PC-9 (cell line): ENCODE data around the gene DNAH9. TPM values are rescaled to one million over a fixed set of nuclear protein-coding genes. Genes with fewer than 3 reads are reported as not detected.

ENCODE experiments used
- BruUV-seq: library from RNA; stranded (reverse); fragments of 400-500 nt; replicated peaks from 2 replicates; lab custom pipeline; 2021; lab: Mats Ljungman, UMichigan
- CTCF ChIA-PET: fragments of 300-600 bp; sonication (Branson Sonifier 250); formaldehyde crosslinking; loops from one replicate; lab custom pipeline; 2022; ENCODE audit warnings: antibody characterized with exemption; lab: Charles Lee
- POLR2A ChIA-PET: fragments of 300-600 bp; sonication (Branson Sonifier 250); formaldehyde crosslinking; loops from one replicate; lab custom pipeline; 2022; ENCODE audit warnings: antibody characterized with exemption; ENCODE audit not compliant: unreplicated experiment; lab: Charles Lee
- DNase-seq, 2 experiments: peaks; one replicate each; pipeline versions ENCODE4 v3.0.0 to v3.0.0-alpha.2; 2015 to 2022; ENCODE audit warnings: mixed read lengths in 1 of 2
- H2AFZ ChIP-seq: fragments of 200-600 bp; sonication (generic); 2 replicates; pipeline ENCODE4 v1.8.1; 2017; ENCODE audit warnings: antibody characterized with exemption
- H3F3A ChIP-seq: fragments of 200-600 bp; sonication (generic); 2 replicates; pipeline ENCODE4 v1.8.1; 2017; ENCODE audit warnings: antibody characterized with exemption, mild to moderate bottlenecking, low read depth; ENCODE audit not compliant: insufficient read depth
- H3K27ac ChIP-seq: fragments of 200-600 bp; sonication (generic); 2 replicates; pipeline ENCODE4 v1.6.1; 2016; ENCODE audit warnings: mixed run types
- H3K27me3 ChIP-seq: fragments of 200-600 bp; sonication (generic); 2 replicates; pipeline ENCODE4 v1.6.1; 2016; ENCODE audit warnings: low read depth, mixed run types; ENCODE audit not compliant: insufficient read depth
- H3K36me3 ChIP-seq: fragments of 200-600 bp; sonication (generic); 2 replicates; pipeline ENCODE4 v1.6.1; 2016; ENCODE audit warnings: low read depth, mixed run types
- H3K4me1 ChIP-seq: fragments of 200-600 bp; sonication (generic); replicated peaks from 2 replicates; pipeline ENCODE4 v1.6.1; 2016; ENCODE audit warnings: mixed run types; ENCODE audit not compliant: insufficient read depth
- H3K4me2 ChIP-seq: fragments of 200-600 bp; sonication (generic); 2 replicates; pipeline ENCODE4 v1.6.1; 2017; ENCODE audit warnings: mixed run types
- H3K4me3 ChIP-seq: fragments of 200-600 bp; sonication (generic); 2 replicates; pipeline ENCODE4 v1.6.1; 2016; ENCODE audit warnings: mixed run types
- H3K79me2 ChIP-seq: fragments of 200-600 bp; sonication (generic); 2 replicates; pipeline ENCODE4 v1.6.1; 2017; ENCODE audit warnings: low read depth, mixed run types
- H3K9me2 ChIP-seq: fragments of 200-600 bp; sonication (generic); 2 replicates; pipeline ENCODE4 v1.8.1; 2017; ENCODE audit warnings: mild to moderate bottlenecking; ENCODE audit not compliant: insufficient read depth
- H3K9me3 ChIP-seq: fragments of 200-600 bp; sonication (generic); 2 replicates; pipeline ENCODE4 v1.8.1; 2016; ENCODE audit warnings: low read depth; ENCODE audit not compliant: insufficient read depth
- H4K20me1 ChIP-seq: fragments of 200-600 bp; sonication (generic); 2 replicates; pipeline ENCODE4 v1.8.1; 2017; ENCODE audit not compliant: insufficient read depth
- EZH2 ChIP-seq: fragments of 200-600 bp; sonication (generic); IDR thresholded peaks from 2 replicates; pipeline ENCODE4 v1.8.0; 2017; ENCODE audit warnings: antibody characterized with exemption, low read depth
- intact Hi-C: fragments of 100-400 bp; cut with micrococcal nuclease; formaldehyde crosslinking; loops from one replicate; pipeline ENCODE4 v1.10.0; 2022; ENCODE audit not compliant: unreplicated experiment
- total RNA-seq: library from RNA; stranded (reverse); gene quantifications from 2 replicates; pipeline ENCODE4 v1.2.3, GENCODE V29; 2021
- TF ChIP-seq, protein P1 (sequence below): fragments of 200-600 bp; sonication (generic); conservative IDR thresholded peaks from 2 replicates; pipeline ENCODE4 v1.6.1; 2017; ENCODE audit warnings: mixed run types, antibody characterized with exemption, mild to moderate bottlenecking, moderate library complexity

The DNAH9 gene
- total RNA-seq, 1 experiment from 2014 or later, result not detected

DNA sequence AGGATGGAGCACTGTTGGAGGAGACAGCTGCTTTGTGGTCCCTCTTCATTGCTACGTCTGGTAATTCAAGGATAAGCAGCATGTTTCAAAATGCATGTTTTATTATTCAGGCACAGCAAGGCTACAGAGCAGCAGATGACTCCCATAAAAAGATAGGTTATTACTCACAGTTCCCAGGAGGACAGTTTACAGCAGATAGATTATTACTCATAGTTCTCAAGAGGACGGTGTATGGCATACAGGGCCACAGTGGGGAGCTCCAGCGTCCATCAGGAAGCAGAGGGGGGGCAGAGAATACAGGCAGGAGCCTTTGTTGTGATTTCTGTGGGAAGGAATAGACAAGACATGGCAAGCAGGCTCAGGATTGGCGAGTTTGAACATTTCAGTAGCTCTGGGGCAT is 72.9 kb downstream of the DNAH9 start:
- no peak overlapping the region for H3K4me3 ChIP-seq
- H3K79me2 ChIP-seq, result no peaks in the 10 kb centered on the region
- no peaks in the 10 kb centered on the region for H3K27me3 ChIP-seq
- no peak overlapping the region for H2AFZ ChIP-seq
- no peaks in the 10 kb centered on the region for H3F3A ChIP-seq
- no peaks in the 10 kb centered on the region for H3K9me3 ChIP-seq
- POLR2A ChIA-PET, result no interaction called here
- no peak for TF ChIP-seq EZH2
- TF ChIP-seq, protein P1, sequence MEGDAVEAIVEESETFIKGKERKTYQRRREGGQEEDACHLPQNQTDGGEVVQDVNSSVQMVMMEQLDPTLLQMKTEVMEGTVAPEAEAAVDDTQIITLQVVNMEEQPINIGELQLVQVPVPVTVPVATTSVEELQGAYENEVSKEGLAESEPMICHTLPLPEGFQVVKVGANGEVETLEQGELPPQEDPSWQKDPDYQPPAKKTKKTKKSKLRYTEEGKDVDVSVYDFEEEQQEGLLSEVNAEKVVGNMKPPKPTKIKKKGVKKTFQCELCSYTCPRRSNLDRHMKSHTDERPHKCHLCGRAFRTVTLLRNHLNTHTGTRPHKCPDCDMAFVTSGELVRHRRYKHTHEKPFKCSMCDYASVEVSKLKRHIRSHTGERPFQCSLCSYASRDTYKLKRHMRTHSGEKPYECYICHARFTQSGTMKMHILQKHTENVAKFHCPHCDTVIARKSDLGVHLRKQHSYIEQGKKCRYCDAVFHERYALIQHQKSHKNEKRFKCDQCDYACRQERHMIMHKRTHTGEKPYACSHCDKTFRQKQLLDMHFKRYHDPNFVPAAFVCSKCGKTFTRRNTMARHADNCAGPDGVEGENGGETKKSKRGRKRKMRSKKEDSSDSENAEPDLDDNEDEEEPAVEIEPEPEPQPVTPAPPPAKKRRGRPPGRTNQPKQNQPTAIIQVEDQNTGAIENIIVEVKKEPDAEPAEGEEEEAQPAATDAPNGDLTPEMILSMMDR, result no peak
- no peak overlapping the region for H3K27ac ChIP-seq
- H3K9me2 ChIP-seq, result no peaks in the 10 kb centered on the region
- intact Hi-C loops, result no loop called here
- H3K4me1 ChIP-seq, result no peaks in the 10 kb centered on the region
- CTCF ChIA-PET, result no interaction called here
- BruUV-seq, result no TSS peak
- no peak overlapping the region for H3K4me2 ChIP-seq
- H3K36me3 ChIP-seq, result no peaks in the 10 kb centered on the region
- no peak for DNase-seq
- no peaks in the 10 kb centered on the region for H4K20me1 ChIP-seq

DNA sequence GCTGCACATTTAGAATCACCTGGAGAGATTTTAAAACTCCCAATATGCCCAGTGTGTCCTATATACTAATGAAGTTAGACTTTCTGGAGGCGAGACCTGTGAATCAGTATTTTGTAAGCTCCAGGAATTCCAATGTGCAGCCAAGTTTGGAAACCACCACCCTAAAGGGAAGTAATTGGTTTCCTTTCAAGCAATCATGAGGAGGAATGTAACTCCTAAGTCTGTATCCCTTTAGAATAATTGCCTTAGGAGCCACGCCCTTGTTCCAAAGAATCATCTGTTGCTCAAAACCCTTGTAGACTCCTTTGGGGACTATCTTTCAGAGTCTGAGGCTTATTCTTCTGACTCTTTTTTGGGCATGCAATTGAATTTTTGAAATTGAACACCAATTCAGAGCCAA is 84.4 kb downstream of the DNAH9 start:
- intact Hi-C loops, result no loop called here
- no peak overlapping the region for H3K4me3 ChIP-seq
- H3F3A ChIP-seq, result no peaks in the 10 kb centered on the region
- H3K79me2 ChIP-seq, result no peaks in the 10 kb centered on the region
- no peaks in the 10 kb centered on the region for H3K9me2 ChIP-seq
- no peaks in the 10 kb centered on the region for H3K4me1 ChIP-seq
- no peak overlapping the region for H3K4me2 ChIP-seq
- H3K27ac ChIP-seq, result no peak overlapping the region
- no peak for DNase-seq
- no peaks in the 10 kb centered on the region for H3K36me3 ChIP-seq
- CTCF ChIA-PET, result no interaction called here
- POLR2A ChIA-PET, result no interaction called here
- no TSS peak for BruUV-seq
- H4K20me1 ChIP-seq, result no peaks in the 10 kb centered on the region
- TF ChIP-seq EZH2, result no peak
- TF ChIP-seq, protein P1, result no peak
- H3K9me3 ChIP-seq, result no peaks in the 10 kb centered on the region
- H2AFZ ChIP-seq, result no peak overlapping the region
- 0 out of 2 replicates have a peak, but pooled peaks cover 4% of the 10 kb centered on the region for H3K27me3 ChIP-seq

DNA sequence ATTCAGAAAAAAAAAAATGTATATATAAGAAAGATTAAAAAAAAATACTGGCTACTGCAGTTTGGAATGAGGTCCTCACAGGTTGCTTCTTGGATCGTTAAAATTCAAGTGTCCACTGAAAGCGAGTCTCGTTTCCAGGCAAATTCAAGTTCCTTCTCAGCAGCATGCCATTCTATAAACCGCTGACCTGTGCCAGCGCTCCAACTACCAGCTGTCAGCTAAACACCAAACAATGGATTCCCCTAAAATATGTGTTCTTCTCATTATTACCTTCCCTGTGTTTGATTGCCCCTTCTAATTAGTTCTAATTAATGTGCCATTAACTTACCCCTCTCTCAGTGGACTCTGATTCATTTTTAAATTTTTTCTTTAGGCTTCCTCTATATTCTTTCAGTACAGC is 92.4 kb downstream of the DNAH9 start:
- H2AFZ ChIP-seq, result no peak overlapping the region
- H3K4me3 ChIP-seq, result no peak overlapping the region
- H3F3A ChIP-seq, result no peaks in the 10 kb centered on the region
- no peak for DNase-seq
- no peaks in the 10 kb centered on the region; the same call in 1 of the 2 replicates for H4K20me1 ChIP-seq
- POLR2A ChIA-PET, result no interaction called here
- no peaks in the 10 kb centered on the region for H3K36me3 ChIP-seq
- no peak overlapping the region for H3K4me2 ChIP-seq
- TF ChIP-seq EZH2, result no peak
- TF ChIP-seq, protein P1, result no peak
- no peaks in the 10 kb centered on the region for H3K4me1 ChIP-seq
- BruUV-seq, result no TSS peak
- no peak overlapping the region for H3K27ac ChIP-seq
- no peaks in the 10 kb centered on the region for H3K9me2 ChIP-seq
- H3K9me3 ChIP-seq, result no peaks in the 10 kb centered on the region
- CTCF ChIA-PET, result no interaction called here
- H3K79me2 ChIP-seq, result no peaks in the 10 kb centered on the region
- intact Hi-C loops, result no loop called here
- H3K27me3 ChIP-seq, result 0 out of 2 replicates have a peak, but pooled peaks cover 9% of the 10 kb centered on the region
